NOMO-1 (cell line): ENCODE measurements around the gene MCAM.

Source experiments
- DNase-seq, 2 experiments: peaks; one replicate each; lab custom pipeline; 2025; ENCODE audit not compliant: unreplicated experiment in 2 of 2; lab: John Stamatoyannopoulos, UW

Gene MCAM, protein sequence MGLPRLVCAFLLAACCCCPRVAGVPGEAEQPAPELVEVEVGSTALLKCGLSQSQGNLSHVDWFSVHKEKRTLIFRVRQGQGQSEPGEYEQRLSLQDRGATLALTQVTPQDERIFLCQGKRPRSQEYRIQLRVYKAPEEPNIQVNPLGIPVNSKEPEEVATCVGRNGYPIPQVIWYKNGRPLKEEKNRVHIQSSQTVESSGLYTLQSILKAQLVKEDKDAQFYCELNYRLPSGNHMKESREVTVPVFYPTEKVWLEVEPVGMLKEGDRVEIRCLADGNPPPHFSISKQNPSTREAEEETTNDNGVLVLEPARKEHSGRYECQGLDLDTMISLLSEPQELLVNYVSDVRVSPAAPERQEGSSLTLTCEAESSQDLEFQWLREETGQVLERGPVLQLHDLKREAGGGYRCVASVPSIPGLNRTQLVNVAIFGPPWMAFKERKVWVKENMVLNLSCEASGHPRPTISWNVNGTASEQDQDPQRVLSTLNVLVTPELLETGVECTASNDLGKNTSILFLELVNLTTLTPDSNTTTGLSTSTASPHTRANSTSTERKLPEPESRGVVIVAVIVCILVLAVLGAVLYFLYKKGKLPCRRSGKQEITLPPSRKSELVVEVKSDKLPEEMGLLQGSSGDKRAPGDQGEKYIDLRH

DNA sequence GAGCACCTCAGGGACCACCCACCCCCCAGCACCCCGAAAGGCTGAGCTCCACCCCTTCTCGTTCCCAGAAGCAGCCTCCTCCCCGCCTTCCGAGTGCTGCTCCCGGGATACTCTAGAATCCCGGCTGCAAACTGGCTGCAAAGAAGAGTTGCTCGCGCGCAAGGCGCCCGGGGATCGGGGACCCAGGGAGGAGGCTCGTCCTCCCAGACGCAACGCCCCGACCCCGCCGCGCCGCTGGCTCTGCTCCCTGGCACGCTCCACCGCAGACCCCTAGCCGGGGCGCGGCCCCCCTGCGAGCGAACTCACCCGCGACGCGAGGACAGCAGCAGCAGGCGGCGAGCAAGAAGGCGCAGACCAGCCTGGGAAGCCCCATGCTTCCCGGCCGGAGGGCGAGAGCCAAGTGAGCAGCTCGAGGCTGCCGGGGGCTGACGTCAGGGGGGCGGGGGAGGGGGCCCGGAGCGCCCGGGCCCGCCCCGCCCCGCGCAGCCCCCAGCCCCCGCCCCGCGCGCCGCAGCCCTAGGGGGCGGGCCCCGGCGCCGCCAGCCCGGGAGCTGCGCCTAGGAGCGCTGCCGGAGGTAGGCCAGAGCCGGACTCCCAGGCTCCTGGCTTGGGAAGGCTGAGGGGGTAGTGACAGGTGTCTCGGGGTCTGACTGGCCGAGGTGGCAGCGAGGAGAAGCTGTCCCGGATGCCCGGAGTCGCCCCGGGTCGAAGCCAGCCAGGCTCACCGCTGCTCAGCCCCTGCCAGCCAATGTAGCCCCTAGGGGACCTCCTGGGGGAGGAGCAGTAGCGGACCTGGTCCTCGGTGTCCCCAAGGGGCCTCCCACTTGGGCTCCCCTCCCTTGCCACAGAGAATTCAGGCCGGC is at the start of gene MCAM:
MCAM (minus strand) TSS at position 402 of the 863 bp plus-strand sequence; CDS start at position 373, 29 bp downstream.
- DNase-seq, result no peak

DNA sequence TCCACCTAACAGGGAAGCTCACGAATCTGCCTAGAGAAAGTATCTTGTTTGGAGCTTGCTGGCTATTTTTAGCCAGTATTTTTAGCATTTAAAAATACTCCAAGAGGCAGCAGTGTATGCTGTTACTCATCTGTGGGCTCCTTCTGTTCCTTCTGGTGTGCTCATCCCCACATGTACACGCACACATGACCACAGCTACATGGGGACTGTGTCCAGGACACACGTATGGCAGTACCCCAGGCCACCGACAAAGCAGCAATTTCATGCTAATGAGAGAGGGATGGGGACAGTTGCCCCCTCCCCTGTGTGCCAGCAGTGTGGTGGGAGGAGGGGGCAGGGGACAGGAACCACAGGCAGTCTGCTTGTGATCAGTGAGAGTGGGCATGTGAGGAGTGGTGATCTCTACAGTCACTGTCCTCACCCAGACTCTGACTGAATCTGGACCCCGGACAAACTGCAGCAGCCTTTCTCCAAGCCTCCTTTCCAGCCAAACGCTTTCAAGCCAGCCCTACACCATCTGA is 48.2 kb upstream of the MCAM start:
- DNase-seq, result no peak

DNA sequence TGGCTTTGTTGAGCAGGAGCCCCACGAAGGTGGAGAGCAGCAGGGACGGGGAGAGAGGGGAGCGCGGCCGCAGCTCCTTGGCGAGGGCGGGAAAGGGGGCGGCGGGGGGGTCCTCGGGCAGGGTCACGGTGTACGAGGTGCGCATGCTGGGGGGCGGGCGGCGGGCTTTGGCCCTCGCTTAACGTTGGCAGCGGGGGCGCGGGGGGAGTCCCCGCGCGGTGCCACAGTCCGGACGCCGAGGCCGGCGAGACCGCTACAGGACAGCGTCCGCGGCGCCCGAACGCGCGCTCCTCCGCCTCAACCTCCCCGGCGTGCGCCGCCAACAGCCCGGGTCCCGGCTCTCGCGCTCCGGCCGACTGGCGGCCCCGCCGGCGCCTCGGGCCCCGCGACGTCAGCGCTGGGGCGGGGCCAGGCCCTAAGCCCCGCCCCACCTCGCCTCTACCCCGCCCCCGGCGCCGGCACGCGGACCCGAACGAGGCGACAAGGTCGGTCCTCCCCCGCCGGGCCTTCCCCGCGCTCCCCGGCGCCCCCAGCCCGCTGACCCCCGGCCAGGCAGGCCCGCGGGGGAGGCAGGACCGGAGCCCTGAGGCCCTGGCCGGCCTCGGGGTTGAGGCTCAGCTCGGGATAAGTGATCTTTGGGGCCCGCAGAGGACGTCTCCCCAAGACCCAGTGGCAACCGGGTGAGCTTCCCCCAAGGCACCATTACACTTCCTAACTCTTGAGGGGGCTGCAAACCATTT is 47.1 kb upstream of the MCAM start:
- peak; percentile 49 to 57 for DNase-seq

DNA sequence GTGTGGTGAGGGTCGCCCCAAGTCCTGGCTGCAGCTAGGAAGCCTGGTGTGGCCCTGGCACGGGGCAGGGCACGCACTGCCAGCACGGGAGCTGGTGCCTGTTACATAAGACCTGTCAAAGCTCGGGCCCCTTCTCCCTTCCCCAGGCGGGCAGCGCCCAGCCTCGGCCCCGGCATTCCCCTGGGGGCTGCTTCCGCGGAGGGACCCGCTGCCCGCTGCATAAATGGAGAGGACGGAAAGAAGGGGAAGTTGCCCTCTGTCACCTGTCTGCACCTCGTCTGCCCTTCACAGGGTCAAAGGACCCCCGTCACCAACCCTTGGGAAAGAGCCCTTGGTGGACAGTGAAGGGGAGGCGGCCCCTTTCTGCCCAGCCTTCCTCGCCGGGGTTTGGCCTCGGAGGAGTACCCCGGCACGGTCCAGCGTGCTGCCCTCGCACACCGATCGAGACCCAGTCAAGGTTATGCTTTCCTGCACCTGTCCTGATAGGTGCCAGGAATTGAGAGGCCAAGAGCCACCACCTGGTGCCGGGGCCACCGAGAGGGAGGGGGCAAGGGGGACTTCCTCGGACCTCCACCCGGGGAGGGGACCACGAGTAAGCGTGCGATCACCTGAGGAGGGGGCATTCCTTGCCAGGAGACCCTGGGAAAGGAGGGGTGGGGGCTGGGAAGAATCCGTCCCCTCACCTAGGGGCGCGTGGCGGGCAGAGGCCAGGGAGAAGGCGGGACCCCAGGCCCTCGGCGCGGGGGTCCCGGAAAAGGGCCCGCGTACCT is 46.3 kb upstream of the MCAM start:
- DNase-seq, result no peak

DNA sequence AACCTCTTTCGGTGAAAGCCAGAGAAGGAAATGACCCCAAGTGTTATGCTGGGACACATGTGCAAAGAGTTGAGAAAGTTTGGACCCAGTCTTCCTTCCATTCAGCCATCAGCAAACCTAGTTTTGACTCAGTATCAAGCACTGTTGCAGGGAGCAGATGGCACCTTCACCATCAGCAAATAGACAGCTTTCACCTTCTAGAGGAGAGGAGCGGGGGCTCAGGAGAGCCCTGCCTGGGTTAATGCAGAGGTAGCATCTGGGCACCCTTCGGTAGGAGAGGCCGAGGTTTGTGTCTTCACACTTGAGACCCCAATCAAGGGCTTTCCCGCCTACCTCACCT is 45.8 kb upstream of the MCAM start:
- DNase-seq, result no peak

DNA sequence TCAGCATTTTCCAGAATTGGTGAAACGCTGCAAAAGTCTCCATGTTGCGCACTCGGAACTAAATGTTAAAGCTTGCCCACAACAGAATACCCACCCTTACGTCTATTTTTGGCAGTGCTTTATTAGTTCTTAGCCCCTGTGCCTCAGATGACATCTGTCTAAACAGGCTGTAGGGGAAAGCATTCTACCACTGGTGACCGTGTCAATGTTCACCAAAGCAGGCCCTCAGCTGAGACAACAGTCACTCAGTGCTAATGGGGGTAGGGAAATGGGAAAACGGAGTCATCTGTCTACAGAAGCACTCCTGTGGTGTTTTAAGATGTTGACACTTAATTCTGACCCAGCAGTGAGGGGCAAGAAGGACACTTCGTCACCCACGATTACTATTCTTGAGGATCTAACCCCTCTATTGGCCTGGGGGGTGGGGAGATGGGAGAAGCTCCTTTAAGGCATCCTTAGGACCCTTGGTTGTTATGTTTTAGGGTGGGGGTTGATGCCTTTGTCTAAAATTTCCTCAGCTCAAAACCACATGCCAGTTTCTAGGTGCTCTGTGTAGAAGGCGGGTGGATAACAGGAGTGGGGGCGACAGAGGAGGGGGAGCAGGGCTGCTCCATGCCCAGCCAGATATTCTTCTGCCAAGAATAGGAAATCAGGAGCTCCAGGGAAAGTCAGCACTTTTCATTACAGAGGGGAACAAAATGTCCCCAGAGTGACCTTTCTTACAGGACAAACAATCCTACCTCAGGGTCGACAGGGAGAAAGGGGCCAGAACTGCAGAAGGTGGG is 45.2 kb upstream of the MCAM start:
- DNase-seq, result no peak

DNA sequence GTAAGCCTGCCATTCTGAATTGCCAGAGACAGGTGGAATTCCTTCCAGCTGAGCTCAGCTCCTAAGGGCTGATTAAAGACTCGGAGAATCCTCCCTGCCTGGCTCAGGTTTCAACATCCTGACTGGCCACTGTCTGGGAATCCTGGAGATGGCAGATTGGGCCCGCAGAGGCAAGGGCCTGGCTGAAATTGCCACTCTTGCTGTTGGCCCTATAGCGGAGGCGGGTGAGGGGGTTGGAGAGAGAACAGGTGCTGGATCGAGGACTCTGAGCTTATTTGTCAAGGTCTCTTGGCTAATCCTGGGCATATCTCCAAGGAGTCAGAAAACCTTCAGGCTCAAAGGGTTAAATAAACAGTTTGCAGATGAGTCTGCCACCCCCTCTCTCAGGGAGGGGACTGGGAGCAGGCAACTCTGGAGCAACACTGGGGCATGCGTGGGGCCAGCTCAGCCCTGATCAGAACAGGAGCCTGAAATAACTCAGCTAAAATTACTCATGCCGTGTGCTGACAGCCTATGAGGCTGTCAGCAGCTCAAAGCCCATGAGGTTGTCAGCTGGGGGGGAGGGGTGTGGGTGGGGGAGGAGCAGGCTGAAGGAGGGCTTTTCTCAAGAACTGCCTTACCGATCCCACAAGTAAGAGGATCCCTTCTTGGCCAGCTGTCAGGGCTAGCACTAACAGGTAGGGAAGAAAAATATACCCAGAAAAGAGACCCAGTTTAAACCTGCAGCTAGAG is 44.3 kb upstream of the MCAM start:
- DNase-seq, result peak; percentile 53 to 81

DNA sequence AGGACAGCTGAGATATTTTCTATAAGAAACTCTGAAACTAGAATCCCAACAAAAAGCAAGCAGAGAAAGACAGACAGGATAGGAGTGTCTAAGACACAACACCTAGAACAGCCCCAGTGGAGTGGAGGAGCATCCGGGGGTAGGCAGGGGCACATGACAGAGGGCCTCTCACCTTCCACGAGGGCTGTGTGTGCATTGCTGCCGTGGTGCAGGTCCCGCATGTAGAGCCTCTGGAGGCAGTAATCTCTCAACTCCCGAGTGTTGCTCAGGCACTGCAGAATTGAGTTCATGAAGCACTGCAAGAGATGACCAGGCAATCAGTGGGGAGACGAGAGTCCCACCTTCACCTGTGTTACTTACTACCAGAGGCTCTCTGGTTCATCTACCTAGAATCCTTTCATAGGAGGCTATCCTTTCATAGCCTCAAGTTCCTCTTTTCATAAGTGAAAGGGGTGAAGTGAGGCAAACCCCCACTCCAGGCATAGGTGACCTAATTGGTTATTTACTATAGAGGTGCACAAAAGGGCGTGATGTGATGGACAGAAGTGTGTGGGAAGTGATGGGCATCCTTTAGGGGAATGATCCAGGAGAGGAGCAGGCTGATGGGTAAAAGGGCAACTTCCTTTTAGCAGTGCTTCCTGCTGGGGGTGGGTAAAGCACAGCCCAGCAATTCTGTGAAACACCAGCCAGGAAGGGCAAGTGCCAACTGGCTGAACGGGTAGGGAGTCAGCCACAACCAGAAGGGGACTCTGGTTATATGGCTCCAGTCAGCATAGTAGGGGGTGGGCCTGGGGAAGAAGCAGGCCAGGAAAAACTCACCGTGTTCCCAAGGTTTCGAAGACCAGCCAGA is 42.7 kb upstream of the MCAM start:
- peak; percentile 31 to 40 for DNase-seq

DNA sequence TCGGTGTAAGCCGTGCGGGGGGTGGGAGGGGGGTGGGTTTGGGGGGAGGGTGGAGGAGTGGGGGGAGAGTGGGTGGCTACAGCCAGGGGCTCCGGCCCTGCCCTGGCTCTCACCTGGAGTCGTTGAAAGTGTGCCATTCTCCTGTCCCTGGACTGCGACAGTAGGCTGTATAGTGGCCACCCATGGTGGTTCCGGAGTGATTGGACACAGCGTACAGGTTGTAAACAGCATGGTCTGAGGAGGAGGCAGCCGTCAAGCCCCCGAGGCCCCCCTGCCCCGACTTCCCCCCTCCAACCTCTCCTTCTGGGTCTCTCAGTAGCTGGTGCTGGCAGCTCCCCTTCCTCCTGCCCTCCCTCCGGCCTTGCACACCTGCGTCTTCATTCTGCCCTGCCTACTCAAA is 40.1 kb upstream of the MCAM start:
- no peak for DNase-seq

DNA sequence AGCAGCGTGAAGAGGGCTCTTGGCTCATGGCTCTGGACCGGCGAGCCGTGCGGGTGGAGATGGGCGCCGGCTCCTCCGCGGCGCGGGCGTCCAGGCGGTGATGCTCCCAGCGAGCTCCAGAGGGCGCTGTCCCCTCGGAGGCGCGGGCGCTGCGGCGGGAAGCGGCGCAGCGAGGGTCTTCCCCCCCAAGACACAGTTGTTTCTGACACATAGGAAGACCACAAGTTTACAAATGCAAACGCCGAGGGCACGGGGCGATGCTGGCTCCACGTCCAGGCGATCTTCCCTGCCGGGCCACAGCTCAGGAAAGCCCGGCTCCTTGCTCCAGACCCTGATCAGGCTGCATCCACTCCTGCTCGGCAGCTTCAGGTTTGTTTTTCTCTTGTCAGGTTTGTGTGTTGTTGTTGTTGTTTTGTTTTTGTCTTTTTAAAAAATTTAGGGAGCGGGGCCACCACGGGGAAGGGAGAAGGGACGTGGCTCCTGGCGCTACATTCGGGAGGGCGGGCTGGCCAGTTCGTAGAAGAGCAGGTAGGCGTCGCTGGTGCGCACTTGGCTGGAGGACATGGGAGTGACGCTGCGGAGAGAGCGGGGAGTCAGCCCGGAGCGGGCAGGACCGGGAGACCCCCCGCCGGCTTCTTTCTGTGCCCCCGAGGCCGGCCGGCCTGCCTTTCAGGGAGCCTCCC is 39.6 kb upstream of the MCAM start:
- peak; percentile 49 to 53 for DNase-seq

DNA sequence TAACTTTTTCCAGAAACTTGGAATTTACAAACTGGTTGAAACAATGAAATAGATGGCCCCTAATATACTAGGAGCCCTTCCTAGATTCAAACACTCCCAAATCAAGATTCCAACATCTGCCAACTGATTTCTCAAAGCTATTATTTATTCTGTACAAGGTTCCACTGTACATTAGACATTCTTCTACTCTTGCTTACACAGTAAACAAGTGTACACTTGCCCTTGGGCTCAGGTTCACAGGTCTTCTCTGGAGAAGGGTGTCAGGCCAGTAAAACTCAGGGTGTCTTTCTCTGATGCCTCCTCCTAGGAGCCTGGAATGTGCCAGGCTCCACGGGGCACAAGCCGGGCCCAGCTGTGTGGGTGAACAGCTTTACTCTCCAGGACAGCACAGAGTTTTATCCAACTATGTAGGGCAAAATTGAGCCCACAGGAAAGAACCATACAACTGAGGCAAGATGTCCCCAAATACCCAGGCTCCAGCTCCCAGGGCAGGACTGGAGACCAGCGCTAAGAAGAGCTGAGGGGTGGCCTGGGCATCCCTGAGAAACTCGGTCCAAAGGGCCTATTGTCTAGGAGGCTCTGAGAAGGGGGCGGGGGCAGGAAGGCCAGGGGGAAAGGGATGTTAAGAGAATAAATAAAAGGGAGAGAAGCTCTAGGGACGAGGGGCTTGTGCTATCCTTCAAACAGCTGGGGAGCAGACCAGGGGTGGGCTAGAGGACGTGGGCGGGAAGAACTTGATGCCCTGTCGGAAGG is 38.3 kb upstream of the MCAM start:
- no peak for DNase-seq

DNA sequence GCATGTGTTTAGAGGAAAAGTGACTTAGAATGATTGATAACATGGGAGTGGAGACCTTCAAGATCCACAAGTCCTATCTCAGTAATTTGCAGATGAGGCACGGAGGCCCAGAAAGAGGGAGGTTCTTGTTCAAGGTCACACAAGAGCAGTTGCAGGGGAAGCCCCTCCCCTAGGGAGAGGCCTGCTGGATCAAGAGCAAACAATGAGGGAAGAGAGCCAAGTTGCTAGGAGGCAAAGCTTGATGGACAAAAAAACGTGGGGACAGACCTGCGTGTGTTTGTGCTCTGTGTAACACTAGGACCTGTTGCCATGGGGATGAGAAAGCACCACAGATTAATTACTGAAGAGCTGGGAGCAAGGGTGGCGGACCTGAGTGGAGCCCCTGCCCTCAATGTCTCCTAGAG is 35.9 kb upstream of the MCAM start:
- no peak for DNase-seq

DNA sequence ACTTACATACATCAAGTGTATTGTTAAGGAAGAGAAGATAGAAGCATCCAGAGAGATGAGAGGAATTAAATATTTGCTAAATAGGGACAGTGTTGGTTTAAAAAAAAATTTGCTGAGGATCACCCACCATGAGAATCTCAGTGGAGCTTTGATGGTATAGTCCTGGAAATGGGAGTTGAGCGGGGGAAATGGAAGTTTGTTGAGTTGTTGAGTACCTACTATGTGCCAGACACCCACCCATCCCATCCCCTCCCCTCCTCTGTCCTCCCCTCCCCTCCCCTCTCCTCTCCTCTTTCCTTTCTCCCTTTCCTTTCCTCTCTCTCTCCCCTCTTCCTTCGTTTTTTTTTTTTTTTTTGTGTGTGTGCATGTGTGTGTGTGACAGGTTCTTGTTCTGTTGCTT is 34.3 kb upstream of the MCAM start:
- no peak for DNase-seq

DNA sequence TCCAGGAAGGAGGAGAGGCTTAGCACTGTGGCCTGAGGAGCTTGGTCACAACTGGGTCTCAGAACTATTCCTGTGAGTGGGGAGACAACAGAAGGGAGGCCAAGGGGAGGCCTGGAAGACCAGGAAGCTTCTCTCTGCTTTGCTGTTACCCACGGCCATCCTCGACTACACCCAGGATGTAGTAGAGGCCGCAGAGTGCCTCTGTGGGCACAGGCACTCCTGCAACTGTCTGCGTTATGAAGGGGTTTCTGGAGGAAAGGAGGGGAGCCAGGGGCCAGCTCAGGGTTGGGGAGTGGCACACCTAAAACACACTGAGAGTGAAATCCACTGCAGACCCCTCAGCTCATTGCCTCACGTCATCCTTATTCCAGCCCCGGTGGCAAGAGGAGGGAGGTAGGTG is 33.4 kb upstream of the MCAM start:
- DNase-seq, result no peak

DNA sequence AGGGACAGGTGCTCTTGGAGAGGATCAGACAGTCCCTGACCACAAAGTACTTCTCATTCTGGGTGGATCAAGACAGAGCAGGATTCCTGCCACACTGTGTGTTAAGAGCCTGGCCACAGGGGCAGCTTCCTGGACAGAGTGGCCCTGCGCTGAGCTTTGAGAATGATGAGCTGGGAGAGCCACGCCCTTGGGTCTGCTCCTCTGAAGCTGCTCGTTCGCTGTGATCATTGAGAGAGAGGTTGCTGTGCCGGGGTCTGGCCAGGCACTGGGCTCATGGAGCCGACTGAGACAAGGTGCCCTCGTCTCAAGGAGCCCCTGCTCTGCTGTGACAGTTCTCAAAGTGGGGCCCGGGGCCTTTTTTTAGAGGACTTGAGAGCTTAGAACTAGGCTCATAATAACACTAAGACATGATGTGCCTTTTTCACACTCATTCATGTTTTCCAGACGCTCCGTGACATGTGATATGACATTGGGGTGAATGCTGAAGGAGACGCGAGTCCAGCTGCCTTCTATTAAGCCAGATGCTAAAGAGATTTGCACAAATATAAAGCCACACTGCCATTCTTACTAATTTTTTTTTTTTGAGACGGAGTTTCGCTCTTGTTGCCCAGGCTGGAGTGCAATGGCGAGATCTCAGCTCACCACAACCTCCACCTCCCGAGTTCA is 31.1 kb upstream of the MCAM start:
- DNase-seq, result no peak

DNA sequence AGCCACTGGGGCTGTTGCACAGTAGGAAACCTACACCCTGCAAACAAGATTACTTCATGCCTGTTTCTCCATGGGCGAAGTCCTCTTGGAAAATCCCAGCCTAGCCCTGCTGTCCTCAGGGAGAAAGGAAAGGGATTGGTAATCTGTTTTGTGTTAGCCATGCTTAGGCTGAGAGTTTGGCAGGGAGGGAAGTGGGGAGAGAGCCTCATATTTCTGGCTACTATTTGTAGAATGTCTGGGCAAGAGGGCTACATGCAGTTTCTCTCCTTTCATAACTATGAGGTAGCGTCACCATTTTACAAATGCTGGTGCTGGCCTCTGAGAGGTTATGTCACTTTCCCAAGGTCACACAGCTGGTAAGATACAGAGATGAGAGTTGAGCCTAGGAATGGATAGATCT is 30.3 kb upstream of the MCAM start:
- no peak for DNase-seq
